Muscle layer of duodenum (tissue), 2 donors: Measurements from ENCODE around the gene SPRR5.

ENCODE experiments used
- H3K27ac ChIP-seq: one replicate; pipeline ENCODE4 v1.7.0; 2013; ENCODE audit warnings: mild to moderate bottlenecking, low read length
- H3K27me3 ChIP-seq: one replicate; pipeline ENCODE4 v1.7.0; 2013; ENCODE audit warnings: low read depth, mild to moderate bottlenecking, control low read depth, low read length
- H3K36me3 ChIP-seq, 2 donors: one replicate each; pipeline ENCODE4 v1.7.0; 2013; ENCODE audit warnings: low read length in 2 of 2, control low read depth in 1 of 2, mild to moderate bottlenecking in 1 of 2; ENCODE audit not compliant: insufficient read depth in 2 of 2, control insufficient read depth in 1 of 2
- H3K4me1 ChIP-seq, 2 donors: one replicate each; pipeline ENCODE4 v1.7.0; 2013; ENCODE audit warnings: low read length in 2 of 2, mild to moderate bottlenecking in 2 of 2, control low read depth in 1 of 2, moderate library complexity in 1 of 2; ENCODE audit not compliant: insufficient read depth in 2 of 2, control insufficient read depth in 1 of 2
- H3K4me3 ChIP-seq, 2 donors: one replicate each; pipeline ENCODE4 v1.7.0; 2013; ENCODE audit warnings: low read length in 2 of 2, low read depth in 1 of 2, mild to moderate bottlenecking in 1 of 2
- H3K9me3 ChIP-seq, 2 donors: one replicate each; pipeline ENCODE4 v1.7.0; 2013; ENCODE audit warnings: low read length in 2 of 2, control low read depth in 1 of 2, mild to moderate bottlenecking in 1 of 2; ENCODE audit not compliant: control insufficient read depth in 1 of 2
- donor health status: healthy.

SPRR5 gene

GRCh38 chr1:152986578-152986977 is 39.6 kb downstream of the SPRR5 start:
- Histone ChIP-seq H3K36me3 (no peaks in the 10 kb centered on the region), H3K4me3 (no peak overlapping the region)

GRCh38 chr1:152993186-152993585 is 46.2 kb downstream of the SPRR5 start:
- no peaks in the 10 kb centered on the region for H3K27me3 ChIP-seq

More at GRCh38 chr1:152986578-152986977, 39.6 kb downstream of the SPRR5 start:
- no peak overlapping the region for H3K27ac ChIP-seq
- no peaks in the 10 kb centered on the region for H3K27me3 ChIP-seq
- no peaks in the 10 kb centered on the region for H3K4me1 ChIP-seq
- H3K9me3 ChIP-seq: no peaks in the 10 kb centered on the region

GRCh38 chr1:152995842-152996241 is 48.8 kb downstream of the SPRR5 start:
- H3K36me3 ChIP-seq: no peaks in the 10 kb centered on the region

More at GRCh38 chr1:152993186-152993585, 46.2 kb downstream of the SPRR5 start:
- Histone ChIP-seq H3K4me3 (no peak overlapping the region), H3K4me1 (no peaks in the 10 kb centered on the region), H3K27ac (no peak overlapping the region), H3K9me3 (peaks cover 0 to 11% of the 10 kb centered on the region in 2 donors), H3K36me3 (no peaks in the 10 kb centered on the region)

GRCh38 chr1:152996633-152997400 is 49.8 kb downstream of the SPRR5 start:
- no peaks in the 10 kb centered on the region for H3K36me3 ChIP-seq
- H3K4me1 ChIP-seq: no peaks in the 10 kb centered on the region
- H3K9me3 ChIP-seq: peaks cover 0 to 11% of the 10 kb centered on the region in 2 donors
- no peak overlapping the region for H3K4me3 ChIP-seq
- H3K27me3 ChIP-seq: no peaks in the 10 kb centered on the region
- H3K27ac ChIP-seq: no peak overlapping the region

More at GRCh38 chr1:152995842-152996241, 48.8 kb downstream of the SPRR5 start:
- Histone ChIP-seq H3K4me3 (no peak overlapping the region), H3K4me1 (no peaks in the 10 kb centered on the region), H3K27ac (no peak overlapping the region), H3K27me3 (no peaks in the 10 kb centered on the region), H3K9me3 (peaks cover 0 to 11% of the 10 kb centered on the region in 2 donors)

- Histone ChIP-seq H3K4me1 (no peaks in the 10 kb centered on the region), H3K4me3 (no peak overlapping the region), H3K9me3 (peaks cover 0 to 11% of the 10 kb centered on the region in 2 donors), H3K27ac (no peak overlapping the region), H3K36me3 (no peaks in the 10 kb centered on the region), H3K27me3 (no peaks in the 10 kb centered on the region)
These were observed 50.9 kb downstream of the SPRR5 start for GRCh38 chr1:152997901-152998300.

- Histone ChIP-seq H3K4me1 (no peaks in the 10 kb centered on the region), H3K27me3 (no peaks in the 10 kb centered on the region), H3K4me3 (no peak overlapping the region), H3K9me3 (peaks cover 0 to 9% of the 10 kb centered on the region in 2 donors), H3K36me3 (no peaks in the 10 kb centered on the region), H3K27ac (no peak overlapping the region)
These were observed 51.5 kb downstream of the SPRR5 start for GRCh38 chr1:152998476-152998875.
